A549 (cell line): Measurements from ENCODE around the gene SH3RF3. TPM values are rescaled to one million over a fixed set of nuclear protein-coding genes. Genes with fewer than 3 reads are reported as not detected.

Source experiments
- ATAC-seq, 2 experiments: fragments of 200-7000 bp in 1 of 2; fragments of >200 bp in 1 of 2; cut with Nextera tagmentation in 1 of 2; cut with Tn5 transposase in 1 of 2; 3 replicates each; pipeline versions ENCODE4 v1.8.0 to v1.9.1; 2018 to 2020; ENCODE audit warnings: mild to moderate bottlenecking in 1 of 2, moderate library complexity in 1 of 2
- CTCF ChIA-PET: fragments of 300-600 bp; sonication (Branson Sonifier 250); formaldehyde crosslinking; extraction: SDS; loops from one replicate; lab custom pipeline; 2021; ENCODE audit warnings: antibody characterized with exemption, inconsistent platforms; lab: Yijun Ruan, JAX
- POLR2A ChIA-PET: fragments of 350-600 bp; formaldehyde crosslinking; extraction: SDS; loops from one replicate; lab custom pipeline; 2021; ENCODE audit warnings: antibody characterized with exemption, inconsistent platforms; lab: Yijun Ruan, JAX
- DNase-seq, 2 experiments: peaks; one replicate each; pipeline versions ENCODE4 v3.0.0 to v3.0.0-alpha.2; 2011 to 2016; ENCODE audit warnings: low read depth in 1 of 2, low spot score in 1 of 2
- FAIRE-seq: peaks from 2 replicates; lab custom pipeline; 2011; peaks lifted over from hg19 to GRCh38; lab: Jason Lieb, UNC
- H3K27ac ChIP-seq, 2 experiments: fragments of >200 bp; sonication (Bioruptor Twin); formaldehyde crosslinking; 3 replicates each; pipeline ENCODE4 v1.5.1; 2016 to 2017
- H3K4me1 ChIP-seq: fragments of >200 bp; sonication (Bioruptor Twin); formaldehyde crosslinking; 3 replicates; pipeline ENCODE4 v1.6.1; 2016
- H3K4me2 ChIP-seq: fragments of >200 bp; sonication (Bioruptor Twin); formaldehyde crosslinking; 3 replicates; pipeline ENCODE4 v1.6.1; 2016
- H3K4me3 ChIP-seq: fragments of >200 bp; sonication (Bioruptor Twin); formaldehyde crosslinking; 3 replicates; pipeline ENCODE4 v1.5.1; 2016
- H3K9me3 ChIP-seq: fragments of >200 bp; sonication (Bioruptor Twin); formaldehyde crosslinking; 3 replicates; pipeline ENCODE4 v1.6.1; 2016
- CBX8 ChIP-seq: fragments of 200-600 bp; sonication (generic); IDR thresholded peaks from 2 replicates; pipeline ENCODE4 v1.6.1; 2016
- CHD4 ChIP-seq: fragments of 200-600 bp; sonication (generic); IDR thresholded peaks from 2 replicates; pipeline ENCODE4 v1.6.1; 2016; ENCODE audit warnings: antibody characterized with exemption, mild to moderate bottlenecking, borderline replicate concordance
- EP300 ChIP-seq, 2 experiments: fragments of >200 bp; sonication (Bioruptor Twin); formaldehyde crosslinking; IDR thresholded peaks; 2 replicates in 1 of 2; 3 replicates in 1 of 2; pipeline ENCODE4 v1.6.1; 2016 to 2017
- FOSB ChIP-seq: fragments of 250-450 bp; sonication (Bioruptor Pico); IDR thresholded peaks from 2 replicates; pipeline ENCODE4 v1.5.0; 2020; ENCODE audit warnings: mild to moderate bottlenecking, moderate library complexity
- FOSL2 ChIP-seq, 2 experiments: fragments of 450-650 bp in 1 of 2; fragments of >200 bp in 1 of 2; sonication (Bioruptor Twin) in 1 of 2; formaldehyde crosslinking; IDR thresholded peaks; 2 replicates each; pipeline versions ENCODE4 v1.5.0 to v1.6.1; 2016 to 2020; ENCODE audit warnings: mild to moderate bottlenecking in 1 of 2, moderate library complexity in 1 of 2
- GATA3 ChIP-seq: IDR thresholded peaks from 2 replicates; pipeline ENCODE4 v1.6.1; 2012; ENCODE audit warnings: borderline replicate concordance
- HEYL ChIP-seq: fragments of 250-450 bp; sonication (Bioruptor Pico); IDR thresholded peaks from 2 replicates; pipeline ENCODE4 v1.8.0; 2021; ENCODE audit warnings: mild to moderate bottlenecking, moderate library complexity
- HOXB13 ChIP-seq: fragments of 250-450 bp; sonication (Bioruptor Pico); IDR thresholded peaks from 2 replicates; pipeline ENCODE4 v1.5.0; 2020; ENCODE audit warnings: low read depth, mild to moderate bottlenecking, moderate library complexity
- HOXB5 ChIP-seq: fragments of 250-450 bp; sonication (Bioruptor Pico); IDR thresholded peaks from 2 replicates; pipeline ENCODE4 v1.5.0; 2020; ENCODE audit warnings: mild to moderate bottlenecking, moderate library complexity
- JUN ChIP-seq, 2 experiments: fragments of >200 bp; sonication (Bioruptor Twin); formaldehyde crosslinking; IDR thresholded peaks; 2 replicates in 1 of 2; 3 replicates in 1 of 2; pipeline ENCODE4 v1.6.1; 2016 to 2017
- JUNB ChIP-seq: fragments of >200 bp; sonication (Bioruptor Twin); formaldehyde crosslinking; IDR thresholded peaks from 2 replicates; pipeline ENCODE4 v1.6.1; 2016
- MAFK ChIP-seq: fragments of 450-650 bp; IDR thresholded peaks from 2 replicates; pipeline ENCODE4 v1.6.1; 2014; ENCODE audit not compliant: partially characterized antibody
- NPAS2 ChIP-seq: fragments of 250-450 bp; sonication (Bioruptor Pico); IDR thresholded peaks from 2 replicates; pipeline ENCODE4 v1.8.0; 2022; ENCODE audit warnings: mild to moderate bottlenecking, moderate library complexity, borderline replicate concordance
- NR3C1 ChIP-seq: fragments of >200 bp; sonication (Bioruptor Twin); formaldehyde crosslinking; IDR thresholded peaks from 3 replicates; pipeline ENCODE4 v1.6.1; 2017
- PHF8 ChIP-seq: fragments of 200-600 bp; sonication (generic); IDR thresholded peaks from 2 replicates; pipeline ENCODE4 v1.6.1; 2016; ENCODE audit warnings: low read depth, mild to moderate bottlenecking, antibody characterized with exemption, moderate library complexity, borderline replicate concordance
- POLR2AphosphoS2 ChIP-seq: conservative IDR thresholded peaks from 2 replicates; pipeline ENCODE4 v1.6.1; 2012; ENCODE audit warnings: low read length, improper control_type of control experiment, inconsistent platforms
- RCOR1 ChIP-seq: fragments of 150-350 bp; IDR thresholded peaks from 2 replicates; pipeline ENCODE4 v1.6.1; 2014; ENCODE audit warnings: antibody characterized with exemption, low read length, low read depth
- RNF2 ChIP-seq: fragments of 200-600 bp; sonication (generic); IDR thresholded peaks from 2 replicates; pipeline ENCODE4 v1.6.1; 2016; ENCODE audit warnings: low read depth, mild to moderate bottlenecking, antibody characterized with exemption, moderate library complexity, borderline replicate concordance
- ZC3H11A ChIP-seq: fragments of 450-650 bp; IDR thresholded peaks from 2 replicates; pipeline ENCODE4 v1.6.1; 2014; ENCODE audit warnings: antibody characterized with exemption, mild to moderate bottlenecking
- ZNF302 ChIP-seq: fragments of 250-450 bp; sonication (Bioruptor Pico); IDR thresholded peaks from 2 replicates; pipeline ENCODE4 v1.9.0; 2021; ENCODE audit warnings: inconsistent platforms, mild to moderate bottlenecking, moderate library complexity
- WGBS: methylation state at CpG from one replicate; pipeline ENCODE4 v1.1.6; 2017; ENCODE audit errors: missing lambda C conversion rate; 5-methylcytosine and 5-hydroxymethylcytosine counted together
- polyA plus RNA-seq, 4 experiments: library from polyadenylated mRNA; depleted of rRNA in 3 of 4; stranded (reverse); fragments of >200 nt; fragmentation: RNase III in 1 of 4; extraction: RNeasy Plus Mini Kit Qiagen cat#74134 plus additional on column Dnase treatment in 1 of 4; gene quantifications; 2 replicates in 3 of 4; 3 replicates in 1 of 4; pipeline ENCODE4 v1.2.3, GENCODE V29; 2011 to 2017
- TF ChIP-seq, protein P1 (sequence below): fragments of 450-650 bp; IDR thresholded peaks from 2 replicates; pipeline ENCODE4 v1.6.1; 2014; ENCODE audit warnings: antibody characterized with exemption
- TF ChIP-seq, protein P2 (sequence below): fragments of 150-350 bp; IDR thresholded peaks from 2 replicates; pipeline ENCODE4 v1.6.1; 2014; ENCODE audit warnings: low read depth, mild to moderate bottlenecking, low read length
- TF ChIP-seq, protein P3 (sequence below): fragments of 200-600 bp; sonication (generic); IDR thresholded peaks from 2 replicates; pipeline ENCODE4 v1.6.1; 2016; ENCODE audit warnings: antibody characterized with exemption, mild to moderate bottlenecking, moderate library complexity
- TF ChIP-seq, protein P4 (sequence below): IDR thresholded peaks from 2 replicates; pipeline ENCODE4 v1.6.1; 2012; ENCODE audit warnings: low read depth, borderline replicate concordance
- TF ChIP-seq, protein P5 (sequence below): fragments of 250-450 bp; sonication (Bioruptor Pico); IDR thresholded peaks from 2 replicates; pipeline ENCODE4 v1.5.0; 2020; ENCODE audit warnings: low read depth, mild to moderate bottlenecking, moderate library complexity
- TF ChIP-seq, protein P6 (sequence below): IDR thresholded peaks from 2 replicates; pipeline ENCODE4 v1.6.1; 2012

Gene SH3RF3
- polyA plus RNA-seq, 2 of the 4 experiments (the other 2 are of a cell fraction) = 0.04 to 0.21 TPM

DNA sequence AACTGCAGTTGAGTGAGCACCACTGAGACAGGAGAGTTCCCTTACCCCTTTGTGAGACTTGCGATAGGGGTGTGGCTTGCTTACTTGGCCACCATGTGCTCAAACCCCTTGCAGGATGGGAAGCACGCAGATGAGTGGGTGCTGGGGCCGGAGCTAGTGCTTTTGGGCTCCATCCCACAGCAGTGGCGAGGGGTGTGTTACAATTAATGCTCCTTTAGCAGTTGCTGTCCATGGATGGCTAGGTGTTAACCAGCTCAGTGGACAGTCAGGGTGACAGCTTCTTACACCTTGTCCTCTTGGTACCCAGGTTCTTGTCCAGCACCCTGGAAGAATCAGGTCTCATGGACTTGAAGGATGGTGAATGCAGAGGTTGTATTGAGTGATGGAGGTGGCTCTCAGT is 103.9 kb downstream of the SH3RF3 start:
- Histone ChIP-seq H3K27ac (no peak overlapping the region), H3K4me2 (no peak overlapping the region), H3K4me1 (no peaks in the 10 kb centered on the region), H3K9me3 (no peaks in the 10 kb centered on the region), H3K4me3 (no peak overlapping the region)
- ChIA-PET POLR2A (no interaction called here), CTCF (interaction anchor here (1.0 kb wide), 1 partner anchor 8 kb away, joined by 4 read pairs; no protein-coding TSS in a partner anchor)
- WGBS = 22% methylated on average over 4 of the region's 4 CpGs
- no peak for DNase-seq
- FAIRE-seq = no peak
- TF ChIP-seq PHF8 (no peak), HOXB5 (no peak), EP300 (IDR thresholded peaks at IDR 0.05) (no peak), FOSL2 (IDR thresholded peaks at IDR 0.05) (no peak), FOSL2 (CRISPR knock-in tag; IDR thresholded peaks at IDR 0.05) (no peak), CHD4 (no peak), CBX8 (no peak), GATA3 (no peak), MAFK (no peak), RCOR1 (no peak)
- TF ChIP-seq, protein P1, sequence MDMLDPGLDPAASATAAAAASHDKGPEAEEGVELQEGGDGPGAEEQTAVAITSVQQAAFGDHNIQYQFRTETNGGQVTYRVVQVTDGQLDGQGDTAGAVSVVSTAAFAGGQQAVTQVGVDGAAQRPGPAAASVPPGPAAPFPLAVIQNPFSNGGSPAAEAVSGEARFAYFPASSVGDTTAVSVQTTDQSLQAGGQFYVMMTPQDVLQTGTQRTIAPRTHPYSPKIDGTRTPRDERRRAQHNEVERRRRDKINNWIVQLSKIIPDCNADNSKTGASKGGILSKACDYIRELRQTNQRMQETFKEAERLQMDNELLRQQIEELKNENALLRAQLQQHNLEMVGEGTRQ = no peak
- TF ChIP-seq, protein P2, sequence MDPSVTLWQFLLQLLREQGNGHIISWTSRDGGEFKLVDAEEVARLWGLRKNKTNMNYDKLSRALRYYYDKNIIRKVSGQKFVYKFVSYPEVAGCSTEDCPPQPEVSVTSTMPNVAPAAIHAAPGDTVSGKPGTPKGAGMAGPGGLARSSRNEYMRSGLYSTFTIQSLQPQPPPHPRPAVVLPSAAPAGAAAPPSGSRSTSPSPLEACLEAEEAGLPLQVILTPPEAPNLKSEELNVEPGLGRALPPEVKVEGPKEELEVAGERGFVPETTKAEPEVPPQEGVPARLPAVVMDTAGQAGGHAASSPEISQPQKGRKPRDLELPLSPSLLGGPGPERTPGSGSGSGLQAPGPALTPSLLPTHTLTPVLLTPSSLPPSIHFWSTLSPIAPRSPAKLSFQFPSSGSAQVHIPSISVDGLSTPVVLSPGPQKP = no peak
- ATAC-seq = no peak

DNA sequence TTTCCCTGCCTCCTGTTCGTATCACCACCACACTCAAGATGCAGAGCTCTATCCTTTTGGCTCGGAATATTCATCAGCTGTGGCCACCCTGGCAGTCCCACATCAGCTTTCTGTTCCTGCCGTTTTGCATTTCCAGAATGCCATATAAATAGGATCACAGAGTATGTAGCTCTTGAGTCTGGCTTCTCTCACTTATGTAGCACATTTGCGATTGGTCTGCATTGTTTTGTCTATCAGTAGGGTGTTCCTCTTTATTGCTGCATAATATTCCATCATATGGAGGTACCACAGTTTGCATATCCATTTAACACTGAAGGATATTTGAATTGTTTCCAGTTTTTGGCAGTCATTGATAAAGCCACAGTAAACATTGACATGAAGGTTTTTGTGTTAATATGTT is 104.6 kb downstream of the SH3RF3 start:
- Histone ChIP-seq H3K4me1 (no peaks in the 10 kb centered on the region), H3K4me3 (no peak overlapping the region), H3K27ac (no peak overlapping the region), H3K4me2 (no peak overlapping the region), H3K9me3 (no peaks in the 10 kb centered on the region)
- DNase-seq (no peak), ATAC-seq (no peak), FAIRE-seq (no peak)
- CTCF ChIA-PET = no interaction called here
- WGBS = 25% methylated on average over 4 of the region's 4 CpGs
- POLR2A ChIA-PET = no interaction called here
- TF ChIP-seq, protein P3, sequence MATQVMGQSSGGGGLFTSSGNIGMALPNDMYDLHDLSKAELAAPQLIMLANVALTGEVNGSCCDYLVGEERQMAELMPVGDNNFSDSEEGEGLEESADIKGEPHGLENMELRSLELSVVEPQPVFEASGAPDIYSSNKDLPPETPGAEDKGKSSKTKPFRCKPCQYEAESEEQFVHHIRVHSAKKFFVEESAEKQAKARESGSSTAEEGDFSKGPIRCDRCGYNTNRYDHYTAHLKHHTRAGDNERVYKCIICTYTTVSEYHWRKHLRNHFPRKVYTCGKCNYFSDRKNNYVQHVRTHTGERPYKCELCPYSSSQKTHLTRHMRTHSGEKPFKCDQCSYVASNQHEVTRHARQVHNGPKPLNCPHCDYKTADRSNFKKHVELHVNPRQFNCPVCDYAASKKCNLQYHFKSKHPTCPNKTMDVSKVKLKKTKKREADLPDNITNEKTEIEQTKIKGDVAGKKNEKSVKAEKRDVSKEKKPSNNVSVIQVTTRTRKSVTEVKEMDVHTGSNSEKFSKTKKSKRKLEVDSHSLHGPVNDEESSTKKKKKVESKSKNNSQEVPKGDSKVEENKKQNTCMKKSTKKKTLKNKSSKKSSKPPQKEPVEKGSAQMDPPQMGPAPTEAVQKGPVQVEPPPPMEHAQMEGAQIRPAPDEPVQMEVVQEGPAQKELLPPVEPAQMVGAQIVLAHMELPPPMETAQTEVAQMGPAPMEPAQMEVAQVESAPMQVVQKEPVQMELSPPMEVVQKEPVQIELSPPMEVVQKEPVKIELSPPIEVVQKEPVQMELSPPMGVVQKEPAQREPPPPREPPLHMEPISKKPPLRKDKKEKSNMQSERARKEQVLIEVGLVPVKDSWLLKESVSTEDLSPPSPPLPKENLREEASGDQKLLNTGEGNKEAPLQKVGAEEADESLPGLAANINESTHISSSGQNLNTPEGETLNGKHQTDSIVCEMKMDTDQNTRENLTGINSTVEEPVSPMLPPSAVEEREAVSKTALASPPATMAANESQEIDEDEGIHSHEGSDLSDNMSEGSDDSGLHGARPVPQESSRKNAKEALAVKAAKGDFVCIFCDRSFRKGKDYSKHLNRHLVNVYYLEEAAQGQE = no peak

DNA sequence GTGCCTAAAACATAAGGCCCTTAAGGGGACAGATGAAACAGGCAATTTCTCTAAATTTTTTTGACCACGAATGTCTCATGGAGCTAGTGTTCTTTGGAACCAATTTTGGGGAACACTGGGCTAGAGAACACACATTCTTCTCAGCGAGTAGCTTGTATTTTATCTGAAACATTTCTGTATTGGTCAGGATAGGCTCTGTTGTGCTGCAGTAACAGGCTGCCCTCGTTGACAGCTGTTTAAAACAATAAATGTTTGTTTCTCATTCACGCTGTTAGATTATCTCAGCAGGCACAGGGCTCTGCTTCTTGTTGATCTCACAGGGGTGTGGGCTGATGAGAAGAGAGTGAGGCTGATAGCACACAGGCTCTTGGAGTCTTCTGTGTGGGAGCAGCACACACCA is 105.3 kb downstream of the SH3RF3 start:
- Histone ChIP-seq H3K27ac (no peak overlapping the region), H3K4me3 (no peak overlapping the region), H3K4me1 (no peaks in the 10 kb centered on the region), H3K9me3 (no peaks in the 10 kb centered on the region), H3K4me2 (no peak overlapping the region)
- FAIRE-seq (no peak), ATAC-seq (no peak), DNase-seq (no peak)
- ChIA-PET CTCF (no interaction called here), POLR2A (no interaction called here)
- WGBS = 26% methylated on average over 4 of the region's 4 CpGs
- TF ChIP-seq JUNB = no peak
- no peak for TF ChIP-seq JUN (IDR thresholded peaks at IDR 0.05)
- TF ChIP-seq RCOR1 = no peak
- no peak for TF ChIP-seq EP300 (IDR thresholded peaks at IDR 0.05)
- TF ChIP-seq HOXB13 (CRISPR knock-in tag) = no peak
- TF ChIP-seq POLR2AphosphoS2 = no peak
- TF ChIP-seq NR3C1 = no peak
- no peak for TF ChIP-seq CBX8
- TF ChIP-seq, protein P4, sequence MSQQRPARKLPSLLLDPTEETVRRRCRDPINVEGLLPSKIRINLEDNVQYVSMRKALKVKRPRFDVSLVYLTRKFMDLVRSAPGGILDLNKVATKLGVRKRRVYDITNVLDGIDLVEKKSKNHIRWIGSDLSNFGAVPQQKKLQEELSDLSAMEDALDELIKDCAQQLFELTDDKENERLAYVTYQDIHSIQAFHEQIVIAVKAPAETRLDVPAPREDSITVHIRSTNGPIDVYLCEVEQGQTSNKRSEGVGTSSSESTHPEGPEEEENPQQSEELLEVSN = no peak
- TF ChIP-seq HEYL (CRISPR knock-in tag) = no peak
- TF ChIP-seq CHD4 = no peak
- TF ChIP-seq, protein P5, sequence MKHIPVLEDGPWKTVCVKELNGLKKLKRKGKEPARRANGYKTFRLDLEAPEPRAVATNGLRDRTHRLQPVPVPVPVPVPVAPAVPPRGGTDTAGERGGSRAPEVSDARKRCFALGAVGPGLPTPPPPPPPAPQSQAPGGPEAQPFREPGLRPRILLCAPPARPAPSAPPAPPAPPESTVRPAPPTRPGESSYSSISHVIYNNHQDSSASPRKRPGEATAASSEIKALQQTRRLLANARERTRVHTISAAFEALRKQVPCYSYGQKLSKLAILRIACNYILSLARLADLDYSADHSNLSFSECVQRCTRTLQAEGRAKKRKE (CRISPR knock-in tag) = no peak
- no peak for TF ChIP-seq FOSL2 (IDR thresholded peaks at IDR 0.05)
- no peak for TF ChIP-seq FOSL2 (CRISPR knock-in tag; IDR thresholded peaks at IDR 0.05)
- TF ChIP-seq ZC3H11A = no peak
- TF ChIP-seq ZNF302 (CRISPR knock-in tag) = no peak
- no peak for TF ChIP-seq RNF2
- TF ChIP-seq, protein P6, sequence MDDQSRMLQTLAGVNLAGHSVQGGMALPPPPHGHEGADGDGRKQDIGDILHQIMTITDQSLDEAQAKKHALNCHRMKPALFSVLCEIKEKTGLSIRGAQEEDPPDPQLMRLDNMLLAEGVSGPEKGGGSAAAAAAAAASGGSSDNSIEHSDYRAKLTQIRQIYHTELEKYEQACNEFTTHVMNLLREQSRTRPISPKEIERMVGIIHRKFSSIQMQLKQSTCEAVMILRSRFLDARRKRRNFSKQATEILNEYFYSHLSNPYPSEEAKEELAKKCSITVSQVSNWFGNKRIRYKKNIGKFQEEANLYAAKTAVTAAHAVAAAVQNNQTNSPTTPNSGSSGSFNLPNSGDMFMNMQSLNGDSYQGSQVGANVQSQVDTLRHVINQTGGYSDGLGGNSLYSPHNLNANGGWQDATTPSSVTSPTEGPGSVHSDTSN = no peak
- no peak for TF ChIP-seq FOSB (CRISPR knock-in tag)
- TF ChIP-seq NPAS2 (CRISPR knock-in tag) = no peak
